HG02973 (cell line): Measurements from ENCODE around the gene ZNF789.
"Not testable (repeated sequence)": the region's sequence is repeated elsewhere in the genome, so short reads cannot be mapped to it uniquely, and the experiment has no call there.

Source experiments
- ATAC-seq: cut with Tn5 transposase; IDR thresholded peaks from one replicate; pipeline ENCODE4 v1.9.1; 2021; ENCODE audit warnings: moderate library complexity; ENCODE audit not compliant: unreplicated experiment

Gene ZNF789

DNA sequence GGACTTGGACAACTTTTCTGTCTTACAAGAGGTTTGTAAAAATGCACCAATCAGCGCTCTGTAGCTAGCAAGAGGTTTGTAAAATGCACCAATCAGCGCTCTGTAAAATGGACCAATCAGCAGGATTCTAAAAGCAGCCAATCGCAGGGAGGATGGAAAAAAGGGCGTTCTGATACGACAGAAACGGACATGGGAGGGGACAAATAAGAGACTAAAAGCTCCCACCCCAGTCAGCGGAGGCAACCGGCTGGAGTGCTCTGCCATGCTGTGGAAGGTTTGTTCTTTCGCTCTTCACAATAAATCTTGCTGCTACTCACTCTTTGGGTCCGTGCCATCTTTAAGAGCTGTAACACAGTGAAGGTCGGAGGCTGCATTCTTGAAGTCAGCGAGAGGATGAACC, 28.5 kb downstream of the ZNF789 start:
- not testable (repeated sequence) for ATAC-seq

DNA sequence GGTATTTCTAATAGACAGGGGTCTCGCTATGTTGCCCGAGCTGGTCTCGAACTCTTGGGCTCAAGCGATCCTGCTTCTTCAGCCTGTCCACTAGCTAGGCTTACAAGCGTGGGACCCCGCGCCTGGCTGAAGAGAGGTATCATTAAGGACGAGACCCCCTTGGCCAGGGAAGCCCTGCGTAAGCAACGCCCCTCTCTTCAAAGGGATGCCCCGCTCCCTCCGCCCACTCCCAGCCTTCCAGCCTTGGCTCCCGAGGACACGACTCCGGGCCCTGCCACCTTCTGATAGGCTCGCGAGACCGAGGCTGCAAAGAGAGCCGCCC, 31.6 kb downstream of the ZNF789 start:
- ATAC-seq: peak; percentile 77

DNA sequence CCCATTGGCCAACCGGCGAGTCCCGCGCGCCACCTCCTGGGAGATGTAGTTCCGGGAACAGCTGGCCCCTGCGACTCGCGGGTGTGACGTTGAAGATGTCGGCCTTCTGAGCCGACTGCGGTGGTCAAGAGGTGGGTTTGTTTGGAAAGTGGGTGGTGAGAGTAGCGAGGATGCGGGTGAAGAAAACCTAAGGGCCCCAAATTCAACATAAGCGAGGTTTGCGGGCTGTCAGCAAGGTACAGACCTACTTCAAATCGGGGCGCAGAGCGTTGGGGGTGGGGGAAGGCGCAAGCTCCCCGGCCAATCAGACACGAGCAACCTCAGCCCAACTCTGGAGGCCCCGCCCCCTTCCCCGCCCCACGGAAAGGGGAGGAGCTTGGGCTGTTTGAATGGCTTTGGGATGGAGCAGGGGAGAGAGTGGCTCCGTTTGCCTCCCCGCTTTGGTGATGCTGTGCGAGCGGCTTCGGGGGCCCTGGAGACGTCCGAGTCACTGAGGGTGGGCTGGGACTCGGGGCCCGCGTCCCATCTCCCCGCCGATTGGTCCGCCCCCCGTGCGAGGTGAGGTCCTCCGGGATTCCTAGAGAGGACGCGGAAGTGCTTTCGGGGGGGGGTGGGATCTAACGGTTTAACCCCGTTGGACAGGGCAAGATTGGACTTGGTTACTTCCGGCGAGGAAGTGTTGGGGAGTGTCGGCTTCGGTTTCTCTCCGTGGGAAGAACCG, 32.1 kb downstream of the ZNF789 start, which contains the start of gene ZKSCAN5:
ZKSCAN5 (plus strand) TSS at position 60 of the 721 bp plus-strand sequence. CDS start 1,383 bp downstream, outside the sequence.
- ATAC-seq: peak; percentile 59

DNA sequence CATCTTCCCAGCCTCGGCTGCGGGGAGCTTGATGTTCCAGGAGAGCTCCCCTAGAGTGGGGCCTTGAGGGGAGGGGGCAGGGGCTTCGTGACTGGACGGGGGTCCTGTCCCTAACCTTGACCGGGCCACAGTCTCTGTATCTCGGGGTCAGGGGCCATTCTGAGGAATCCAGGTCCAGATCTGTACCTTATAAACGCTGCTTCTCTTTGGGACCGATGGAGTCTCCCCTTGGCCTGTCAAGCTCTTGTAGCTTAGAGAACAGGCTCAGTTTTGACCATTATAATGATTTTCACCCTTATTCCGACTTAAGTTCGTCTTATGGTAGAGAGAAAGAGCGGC, 32.6 kb downstream of the ZNF789 start:
- peak; percentile 4 for ATAC-seq

DNA sequence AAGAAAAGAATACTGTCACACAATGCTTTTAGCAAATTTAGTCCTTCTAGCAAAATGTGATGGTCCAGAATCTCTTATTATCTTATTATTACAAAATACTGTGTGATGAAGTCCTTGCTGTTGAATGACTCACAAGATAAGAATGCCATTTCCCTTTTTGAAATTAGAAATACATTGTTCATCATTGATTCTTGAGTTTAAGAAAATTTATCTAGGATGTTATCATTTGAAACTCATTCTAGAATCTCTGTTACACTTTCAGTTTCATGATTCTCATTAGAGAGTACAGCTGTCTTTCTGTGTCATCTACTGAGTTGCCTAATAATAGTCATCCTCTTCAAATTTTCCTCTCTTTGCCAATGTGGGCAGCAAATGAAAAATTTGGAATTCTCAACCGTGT, 41.4 kb downstream of the ZNF789 start:
- ATAC-seq: no peak

DNA sequence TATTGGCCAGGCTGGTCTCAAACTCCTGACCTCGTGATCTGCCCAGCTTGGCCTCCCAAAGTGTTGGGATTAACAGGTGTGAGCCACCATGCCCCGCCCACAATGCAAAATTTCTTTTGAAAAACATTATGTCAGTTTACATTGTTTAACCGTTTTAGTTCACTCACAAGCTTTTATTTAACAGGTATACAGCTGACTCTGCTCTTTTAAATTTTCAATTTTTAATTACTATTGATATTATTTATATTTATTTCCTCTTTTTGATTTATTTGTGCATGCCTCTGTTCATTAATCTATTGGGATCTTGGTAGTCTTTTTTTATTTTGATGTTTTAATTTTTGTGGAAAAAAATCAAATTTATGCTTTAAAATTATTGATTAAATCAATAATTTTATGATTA, 48.7 kb downstream of the ZNF789 start:
- ATAC-seq: no peak

DNA sequence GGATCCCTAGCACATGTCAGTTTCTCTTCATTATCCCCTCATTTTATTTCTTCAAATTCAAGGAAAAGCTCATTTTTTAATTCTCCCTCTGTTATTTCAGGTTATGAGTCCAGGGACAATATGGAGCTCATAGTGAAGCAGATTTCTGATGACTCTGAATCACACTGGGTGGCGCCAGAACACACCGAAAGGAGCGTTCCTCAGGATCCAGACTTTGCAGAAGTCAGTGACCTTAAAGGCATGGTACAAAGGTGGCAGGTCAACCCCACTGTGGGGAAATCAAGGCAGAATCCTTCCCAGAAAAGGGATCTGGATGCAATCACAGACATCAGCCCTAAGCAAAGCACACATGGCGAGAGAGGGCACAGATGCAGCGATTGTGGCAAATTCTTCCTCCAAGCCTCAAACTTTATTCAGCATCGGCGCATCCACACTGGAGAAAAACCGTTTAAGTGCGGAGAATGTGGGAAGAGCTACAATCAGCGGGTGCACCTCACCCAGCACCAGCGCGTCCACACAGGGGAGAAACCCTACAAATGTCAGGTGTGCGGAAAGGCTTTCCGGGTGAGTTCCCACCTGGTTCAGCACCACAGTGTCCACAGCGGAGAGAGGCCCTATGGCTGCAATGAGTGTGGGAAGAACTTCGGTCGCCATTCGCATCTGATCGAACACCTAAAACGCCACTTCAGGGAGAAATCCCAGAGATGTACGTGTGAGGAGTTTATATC, 53.2 kb downstream of the ZNF789 start:
- ATAC-seq: no peak

DNA sequence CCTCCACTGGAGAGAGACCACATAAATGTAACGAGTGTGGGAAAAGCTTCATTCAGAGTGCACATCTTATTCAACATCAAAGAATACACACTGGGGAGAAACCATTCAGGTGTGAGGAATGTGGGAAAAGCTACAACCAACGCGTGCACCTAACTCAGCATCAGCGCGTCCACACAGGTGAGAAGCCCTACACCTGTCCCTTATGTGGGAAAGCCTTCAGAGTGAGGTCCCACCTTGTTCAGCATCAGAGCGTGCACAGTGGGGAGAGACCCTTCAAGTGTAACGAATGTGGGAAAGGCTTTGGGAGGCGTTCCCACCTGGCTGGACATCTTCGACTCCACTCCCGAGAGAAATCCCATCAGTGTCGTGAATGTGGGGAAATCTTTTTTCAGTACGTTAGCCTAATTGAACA, 58.7 kb downstream of the ZNF789 start:
- ATAC-seq: no peak

DNA sequence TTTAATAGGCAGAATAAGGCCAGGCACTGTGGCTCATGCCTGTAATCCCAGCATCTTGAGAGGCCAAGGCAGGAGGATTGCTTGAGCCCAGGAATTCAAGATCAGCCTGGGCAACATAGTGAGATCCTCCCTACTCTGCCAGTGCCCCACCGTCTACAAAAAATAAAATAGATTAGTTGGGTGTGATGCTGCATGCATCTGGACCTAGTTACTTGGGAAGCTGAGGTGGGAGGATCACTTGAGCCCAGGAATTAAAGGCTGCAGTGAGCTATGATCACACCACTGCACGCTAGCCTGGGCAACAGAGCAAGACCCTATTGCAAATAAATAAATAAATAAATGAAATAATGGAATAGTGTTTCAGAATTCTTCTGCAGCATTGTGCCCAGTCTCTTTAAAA, 63.0 kb downstream of the ZNF789 start:
- ATAC-seq: no peak
